GM23248 (cell line): ENCODE data around the gene LHFPL2.

Experiments used
- EZH2 ChIP-seq: fragments of 200-600 bp; sonication (generic); IDR thresholded peaks from 2 replicates; pipeline ENCODE4 v1.6.1; 2018; ENCODE audit warnings: antibody characterized with exemption, mild to moderate bottlenecking; ENCODE audit not compliant: insufficient read depth, poor library complexity, severe bottlenecking
- EZH2phosphoT487 ChIP-seq: fragments of 200-600 bp; sonication (generic); IDR thresholded peaks from 2 replicates; pipeline ENCODE4 v1.6.1; 2018; ENCODE audit warnings: antibody characterized with exemption, moderate library complexity, mild to moderate bottlenecking, low read depth; ENCODE audit not compliant: insufficient read depth

DNA sequence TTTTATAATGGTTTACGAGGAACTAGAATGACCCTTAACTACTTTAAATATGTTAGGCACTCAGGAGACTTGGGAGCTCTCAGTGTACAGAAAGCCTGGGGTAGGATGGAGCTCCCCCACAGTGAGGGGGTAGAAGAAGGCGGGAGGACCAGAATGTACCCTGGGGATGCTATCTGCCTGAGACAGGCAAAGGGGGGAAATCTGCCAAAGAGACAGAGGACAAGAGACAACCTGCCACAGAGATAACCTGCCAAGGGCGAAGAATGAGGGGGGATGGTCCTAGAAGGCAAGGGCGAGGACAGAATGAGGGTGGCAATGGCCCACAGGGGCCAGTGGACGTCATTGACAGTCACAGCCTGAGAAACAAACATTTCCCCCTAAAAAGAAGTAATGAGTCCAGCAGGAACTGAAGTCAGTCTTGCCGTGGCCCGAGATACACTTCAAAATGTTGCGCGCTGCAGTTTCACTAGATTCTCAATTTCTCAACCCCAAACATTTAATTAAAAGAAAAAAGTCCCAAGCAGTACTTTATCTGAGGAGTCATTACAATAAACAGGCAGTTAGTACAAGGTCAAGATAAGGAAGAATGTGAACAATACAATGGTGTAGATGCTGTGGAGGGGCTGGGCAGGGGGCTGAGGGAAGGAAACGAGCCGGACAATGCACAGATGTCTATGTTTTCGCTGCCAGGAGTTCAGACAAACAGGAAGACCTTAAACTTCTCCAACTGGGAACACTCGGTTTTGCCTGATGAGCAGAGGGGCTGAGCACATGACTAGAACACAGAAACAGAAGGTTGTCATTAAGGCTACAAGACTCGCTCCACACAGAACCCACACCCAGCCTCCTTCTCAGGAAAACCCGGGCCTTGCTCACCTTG, 125.0 kb downstream of the LHFPL2 start:
- TF ChIP-seq EZH2, result no peak
- TF ChIP-seq EZH2phosphoT487, result no peak
